ENCODE results near the gene OVCA2.
A peak's percentile ranks its signal among the peaks of the same experiment; 100 is the strongest.

Gene OVCA2

GRCh38 chr17:2057760-2058585 is 16.2 kb downstream of the OVCA2 start:
- TF ChIP-seq, protein P1, sequence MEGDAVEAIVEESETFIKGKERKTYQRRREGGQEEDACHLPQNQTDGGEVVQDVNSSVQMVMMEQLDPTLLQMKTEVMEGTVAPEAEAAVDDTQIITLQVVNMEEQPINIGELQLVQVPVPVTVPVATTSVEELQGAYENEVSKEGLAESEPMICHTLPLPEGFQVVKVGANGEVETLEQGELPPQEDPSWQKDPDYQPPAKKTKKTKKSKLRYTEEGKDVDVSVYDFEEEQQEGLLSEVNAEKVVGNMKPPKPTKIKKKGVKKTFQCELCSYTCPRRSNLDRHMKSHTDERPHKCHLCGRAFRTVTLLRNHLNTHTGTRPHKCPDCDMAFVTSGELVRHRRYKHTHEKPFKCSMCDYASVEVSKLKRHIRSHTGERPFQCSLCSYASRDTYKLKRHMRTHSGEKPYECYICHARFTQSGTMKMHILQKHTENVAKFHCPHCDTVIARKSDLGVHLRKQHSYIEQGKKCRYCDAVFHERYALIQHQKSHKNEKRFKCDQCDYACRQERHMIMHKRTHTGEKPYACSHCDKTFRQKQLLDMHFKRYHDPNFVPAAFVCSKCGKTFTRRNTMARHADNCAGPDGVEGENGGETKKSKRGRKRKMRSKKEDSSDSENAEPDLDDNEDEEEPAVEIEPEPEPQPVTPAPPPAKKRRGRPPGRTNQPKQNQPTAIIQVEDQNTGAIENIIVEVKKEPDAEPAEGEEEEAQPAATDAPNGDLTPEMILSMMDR (IDR thresholded peaks at IDR 0.05): no peak
- Histone ChIP-seq H3K27me3 (peaks cover 0 to 28% of the 10 kb centered on the region in 2 donors), H3K4me3 (peak overlapping the region in 1 of 2 donors; percentile 60), H3K27ac (peak overlapping the region; percentile 32 to 58), H3K9me3 (no peaks in the 10 kb centered on the region), H3K4me1 (peaks cover 0 to 42% (median 28%) of the 10 kb centered on the region in 4 donors), H3K36me3 (peaks cover 3 to 55% (median 21%) of the 10 kb centered on the region in 3 donors)
- intact Hi-C loops (cut with DNase I; ENCODE audit: low total_unique reads): no loop called here
- DNase-seq: no peak

- Histone ChIP-seq H3K9me3 (no peaks in the 10 kb centered on the region), H3K27ac (peak overlapping the region; percentile 32 to 58), H3K36me3 (peaks cover 7 to 63% (median 28%) of the 10 kb centered on the region in 3 donors), H3K4me1 (peaks cover 0 to 41% (median 22%) of the 10 kb centered on the region in 4 donors), H3K4me3 (peak overlapping the region; percentile 10 to 60), H3K27me3 (peaks cover 0 to 20% of the 10 kb centered on the region in 2 donors)
- TF ChIP-seq, protein P1 (IDR thresholded peaks at IDR 0.05): peak; percentile 45 to 50
- intact Hi-C loops (cut with DNase I; ENCODE audit: low total_unique reads): no loop called here
- peak in 1 of 2 donors; percentile 57 for DNase-seq
Measured at GRCh38 chr17:2058586-2059546, 17.0 kb downstream of the OVCA2 start.

- no peak for DNase-seq
- intact Hi-C loops (cut with DNase I; ENCODE audit: low total_unique reads): no loop called here
- peaks cover 0 to 36% (median 14%) of the 10 kb centered on the region in 4 donors for H3K4me1 ChIP-seq
- H3K27me3 ChIP-seq: peaks cover 0 to 11% of the 10 kb centered on the region in 2 donors
- no peaks in the 10 kb centered on the region for H3K9me3 ChIP-seq
- peak overlapping the region; percentile 32 to 58 for H3K27ac ChIP-seq
- TF ChIP-seq, protein P1 (IDR thresholded peaks at IDR 0.05): no peak
- H3K36me3 ChIP-seq: peaks cover 14 to 72% (median 37%) of the 10 kb centered on the region in 3 donors
- peak overlapping the region in 1 of 2 donors; percentile 10 for H3K4me3 ChIP-seq
Measured at GRCh38 chr17:2059547-2060384, 17.9 kb downstream of the OVCA2 start.

DNA sequence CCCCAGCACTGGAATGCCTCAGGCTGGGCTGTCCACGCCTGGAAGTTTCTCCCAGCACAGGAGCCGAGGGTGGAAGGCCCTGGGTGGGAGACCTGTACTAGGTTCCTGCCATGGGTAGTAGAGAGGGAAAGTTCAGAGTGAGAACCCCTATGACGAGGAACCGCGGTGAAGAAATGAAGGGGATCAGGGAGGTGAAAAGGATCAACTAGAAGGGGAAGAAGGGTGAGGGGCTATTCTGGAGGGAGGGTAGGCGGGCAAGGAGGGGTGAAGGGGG is 18.5 kb downstream of the OVCA2 start:
- H3K9me3 ChIP-seq: no peaks in the 10 kb centered on the region
- peak overlapping the region; percentile 32 to 58 for H3K27ac ChIP-seq
- H3K4me3 ChIP-seq: no peak overlapping the region
- H3K27me3 ChIP-seq: peaks cover 0 to 7% of the 10 kb centered on the region in 2 donors
- H3K4me1 ChIP-seq: peaks cover 0 to 36% (median 9%) of the 10 kb centered on the region in 4 donors
- no peak for DNase-seq
- intact Hi-C loops (cut with DNase I; ENCODE audit: low total_unique reads): no loop called here
- peaks cover 18 to 78% (median 43%) of the 10 kb centered on the region in 3 donors for H3K36me3 ChIP-seq
- TF ChIP-seq, protein P1 (IDR thresholded peaks at IDR 0.05): no peak
